HUES64 (cell line): ENCODE data around the gene EIF5B.
"Not testable (repeated sequence)": the region's sequence is repeated elsewhere in the genome, so short reads cannot be mapped to it uniquely, and the experiment has no call there.

ENCODE experiments used
- H3K27ac ChIP-seq: 2 replicates; pipeline ENCODE4 v1.7.0; 2013; ENCODE audit warnings: low read depth, low read length, inconsistent platforms
- H3K27me3 ChIP-seq: 2 replicates; pipeline ENCODE4 v1.6.1; 2013; ENCODE audit warnings: mild to moderate bottlenecking, low read length; ENCODE audit not compliant: insufficient read depth
- H3K36me3 ChIP-seq: 2 replicates; pipeline ENCODE4 v1.6.1; 2013; ENCODE audit warnings: mild to moderate bottlenecking, low read length; ENCODE audit not compliant: insufficient read depth
- H3K4me1 ChIP-seq: 2 replicates; pipeline ENCODE4 v1.6.1; 2013; ENCODE audit warnings: mild to moderate bottlenecking, low read length, moderate library complexity; ENCODE audit not compliant: insufficient read depth
- H3K4me3 ChIP-seq: 2 replicates; pipeline ENCODE4 v1.5.1; 2013; ENCODE audit warnings: mild to moderate bottlenecking, low read length, moderate library complexity
- H3K9ac ChIP-seq: 2 replicates; pipeline ENCODE4 v1.6.1; 2013; ENCODE audit warnings: mild to moderate bottlenecking, low read depth, low read length
- H3K9me3 ChIP-seq: 2 replicates; pipeline ENCODE4 v1.6.1; 2013; ENCODE audit warnings: low read depth, low read length; ENCODE audit not compliant: insufficient read depth
- WGBS: fragments of 150-250, 120-280 bp; methylation state at CpG from one replicate; pipeline ENCODE4 v1.1.7; 2013; ENCODE audit warnings: missing lambda C conversion rate; 5-methylcytosine and 5-hydroxymethylcytosine counted together

EIF5B gene

DNA sequence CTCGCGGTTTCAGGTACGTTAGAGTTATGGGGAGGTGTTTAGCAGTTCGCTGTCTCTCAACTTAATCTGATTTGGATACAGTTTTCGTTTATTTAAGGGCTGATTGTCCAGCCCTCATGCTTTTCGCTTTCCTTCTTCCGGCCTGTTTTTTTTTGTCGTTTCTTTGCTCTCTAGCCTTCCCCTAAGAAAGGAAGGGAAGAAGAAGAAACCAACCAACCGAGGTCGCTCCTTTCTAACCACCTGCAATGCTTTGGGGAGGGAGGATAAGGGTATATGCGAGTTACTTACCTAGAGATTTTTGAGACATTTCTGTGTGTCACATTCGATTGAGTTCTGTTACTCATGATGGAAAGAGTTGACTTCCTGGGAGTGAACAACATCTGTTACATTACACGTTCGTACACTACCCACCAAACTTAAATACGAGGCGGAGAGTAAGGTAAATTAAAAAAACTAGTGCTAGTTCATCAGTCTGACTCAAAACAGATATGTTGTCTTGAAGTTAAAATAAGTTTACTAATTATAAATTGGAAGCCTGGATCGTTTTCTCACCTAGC lies 918 bp downstream of the EIF5B start:
- Histone ChIP-seq H3K9ac (peak overlapping the region; percentile 83), H3K4me1 (peaks cover 4% of the 10 kb centered on the region; the same call in 1 of the 2 replicates), H3K36me3 (peaks cover 6% of the 10 kb centered on the region), H3K27ac (no peak overlapping the region), H3K9me3 (no peaks in the 10 kb centered on the region), H3K27me3 (no peaks in the 10 kb centered on the region), H3K4me3 (peak overlapping the region; percentile 74)
- 11% methylated on average over 13 of the region's 17 CpGs for WGBS

DNA sequence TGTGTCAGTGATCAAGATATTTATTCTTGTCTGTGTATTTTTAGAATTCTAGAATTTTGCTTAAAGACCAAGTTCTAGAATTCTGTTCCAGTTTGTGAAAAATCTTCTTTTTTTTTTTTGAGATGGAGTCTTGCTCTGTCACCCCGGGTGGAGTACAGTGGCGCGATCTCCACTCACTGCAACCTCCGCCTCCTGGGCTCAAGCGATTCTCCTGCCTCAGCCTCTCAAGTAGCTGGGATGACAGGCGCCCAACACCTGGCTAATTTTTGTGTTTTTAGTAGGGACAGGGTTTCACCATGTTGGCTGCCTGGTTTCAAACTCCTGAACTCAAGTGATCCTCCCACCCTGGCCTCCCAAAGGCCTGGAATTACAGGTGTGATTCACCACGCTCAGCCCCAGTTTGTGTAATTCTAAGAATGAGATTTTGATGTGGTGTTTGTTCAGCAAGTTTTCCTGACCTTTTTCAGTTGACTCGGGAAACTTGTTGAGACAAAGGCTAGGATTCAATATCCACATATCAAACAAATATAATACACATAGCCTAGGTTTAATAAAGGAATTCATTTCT lies 3.6 kb downstream of the EIF5B start:
- WGBS, result 96% methylated on average over 7 of the region's 8 CpGs
- no peak overlapping the region for H3K9ac ChIP-seq

DNA sequence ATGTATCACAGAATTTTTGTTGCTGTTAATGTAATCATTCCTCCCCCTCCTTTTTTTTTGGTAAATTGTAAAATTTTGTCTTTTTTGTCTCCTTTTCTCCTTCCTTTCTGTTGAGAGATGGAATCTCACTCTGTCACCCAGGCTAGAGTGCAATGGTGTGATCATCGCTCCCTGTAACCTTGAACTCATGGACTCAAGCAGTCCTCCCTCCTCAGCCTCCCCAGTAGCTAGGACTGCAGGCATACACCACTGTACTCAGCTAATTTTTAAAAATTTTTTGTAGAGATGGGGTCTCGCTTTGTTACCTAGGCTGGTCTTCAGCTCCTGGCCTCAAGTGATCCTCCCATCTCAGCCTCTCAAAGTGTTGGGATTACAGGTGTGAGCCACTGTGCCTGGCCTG lies 5.3 kb downstream of the EIF5B start:
- Histone ChIP-seq H3K9ac (no peak overlapping the region), H3K36me3 (no peaks in the 10 kb centered on the region), H3K4me3 (no peak overlapping the region), H3K27ac (no peak overlapping the region), H3K9me3 (no peaks in the 10 kb centered on the region), H3K4me1 (no peaks in the 10 kb centered on the region), H3K27me3 (no peaks in the 10 kb centered on the region)
- WGBS, result 95% methylated on average over 2 of the region's 2 CpGs

More for the DNA sequence above, 3.6 kb downstream of the EIF5B start:
- H3K9me3 ChIP-seq, result no peaks in the 10 kb centered on the region
- no peaks in the 10 kb centered on the region for H3K27me3 ChIP-seq
- no peaks in the 10 kb centered on the region for H3K4me1 ChIP-seq
- H3K27ac ChIP-seq, result no peak overlapping the region
- H3K4me3 ChIP-seq, result no peak overlapping the region
- no peaks in the 10 kb centered on the region for H3K36me3 ChIP-seq

DNA sequence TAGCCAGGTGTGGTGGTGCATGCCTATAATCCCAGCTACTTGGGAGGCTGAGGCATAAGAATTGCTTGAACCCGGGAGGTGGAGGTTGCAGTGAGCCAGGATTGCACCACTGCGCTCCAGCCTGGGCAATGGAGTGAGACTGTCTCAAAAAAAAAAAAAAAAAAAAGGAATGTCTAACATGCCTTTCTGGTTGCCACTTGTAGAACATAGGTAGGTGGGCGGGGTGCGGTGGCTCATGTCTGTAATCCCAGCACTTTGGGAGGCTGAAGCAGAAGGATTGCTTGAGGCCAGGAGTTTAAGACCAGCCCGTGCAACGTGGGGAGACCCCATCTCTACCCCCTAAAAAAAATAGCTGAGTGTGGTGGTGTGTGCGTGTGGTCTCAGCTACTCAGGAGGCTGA lies 8.3 kb downstream of the EIF5B start:
- not testable (repeated sequence) for H3K27ac ChIP-seq, H3K9me3 ChIP-seq, H3K27me3 ChIP-seq, H3K4me1 ChIP-seq, H3K4me3 ChIP-seq, H3K9ac ChIP-seq, H3K36me3 ChIP-seq
- WGBS, result 89% methylated on average over 7 of the region's 7 CpGs

DNA sequence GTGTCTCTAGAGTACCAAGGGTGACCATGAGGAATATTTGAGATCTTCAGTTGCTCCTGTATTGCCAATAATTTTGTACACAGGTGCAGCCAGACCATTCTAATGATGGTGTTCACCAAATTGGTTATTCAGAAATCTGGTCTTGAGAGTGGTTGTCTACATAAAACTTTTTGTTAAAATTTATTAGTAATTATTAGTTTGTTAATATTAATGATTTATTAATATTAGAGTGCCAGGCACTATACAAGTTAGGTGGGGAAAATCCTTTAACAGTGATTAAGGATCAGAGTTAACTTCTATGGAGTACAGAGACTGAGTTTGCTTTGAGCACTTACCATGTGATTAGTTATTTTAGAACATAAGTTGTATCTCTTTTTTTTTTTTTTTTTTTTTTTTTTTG lies 9.0 kb downstream of the EIF5B start:
- H3K36me3 ChIP-seq, result no peaks in the 10 kb centered on the region
- no peaks in the 10 kb centered on the region for H3K4me1 ChIP-seq

DNA sequence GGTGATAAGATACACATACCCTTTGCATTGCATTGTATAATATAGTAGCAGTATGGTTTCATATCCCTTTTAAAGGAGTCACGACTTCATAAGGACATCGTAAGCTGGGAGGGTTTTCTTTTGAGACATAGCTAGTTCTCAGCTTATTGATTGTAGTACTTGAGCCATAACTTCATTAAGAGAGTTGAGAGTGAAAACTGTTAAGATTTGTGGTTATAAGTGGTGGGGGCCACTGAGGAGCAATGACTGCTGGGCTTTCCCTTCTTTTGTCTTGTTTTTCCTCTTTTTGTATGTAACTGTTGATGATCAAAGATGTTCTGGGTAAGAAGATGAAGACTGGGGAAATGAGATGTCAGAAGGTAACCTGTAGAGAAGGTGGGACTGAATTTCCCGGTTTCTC lies 11.0 kb downstream of the EIF5B start:
- no peak overlapping the region for H3K4me3 ChIP-seq
- H3K9ac ChIP-seq, result no peak overlapping the region
- WGBS, result 96% methylated on average over 3 of the region's 3 CpGs
- no peaks in the 10 kb centered on the region for H3K9me3 ChIP-seq
- no peak overlapping the region for H3K27ac ChIP-seq
- H3K4me1 ChIP-seq, result no peaks in the 10 kb centered on the region
- no peaks in the 10 kb centered on the region for H3K27me3 ChIP-seq
- H3K36me3 ChIP-seq, result no peaks in the 10 kb centered on the region

More for the DNA sequence above, 9.0 kb downstream of the EIF5B start:
- Histone ChIP-seq H3K9me3 (no peaks in the 10 kb centered on the region), H3K9ac (no peak overlapping the region), H3K4me3 (no peak overlapping the region), H3K27ac (no peak overlapping the region), H3K27me3 (no peaks in the 10 kb centered on the region)

DNA sequence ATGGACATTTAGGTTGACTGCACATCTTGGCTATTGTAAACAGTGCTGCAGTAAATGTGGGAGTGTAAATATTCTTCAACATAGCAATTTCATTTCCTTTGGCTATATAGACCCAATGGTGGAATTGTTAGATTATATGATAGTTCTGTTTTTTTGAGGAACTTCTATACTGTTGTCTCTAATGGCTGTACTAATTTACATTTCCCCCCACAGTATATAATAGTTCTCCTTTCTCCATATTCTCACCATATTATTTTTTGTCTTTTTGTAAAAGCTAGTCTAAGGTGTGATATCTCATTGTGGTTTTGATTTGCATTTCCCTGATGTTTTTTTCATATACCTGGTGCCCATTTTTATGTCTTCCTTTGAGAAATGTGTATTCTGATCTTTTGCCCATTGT lies 13.0 kb downstream of the EIF5B start:
- Histone ChIP-seq H3K4me3 (no peak overlapping the region), H3K36me3 (no peaks in the 10 kb centered on the region), H3K27ac (no peak overlapping the region), H3K4me1 (no peaks in the 10 kb centered on the region), H3K27me3 (no peaks in the 10 kb centered on the region), H3K9ac (no peak overlapping the region), H3K9me3 (no peaks in the 10 kb centered on the region)

DNA sequence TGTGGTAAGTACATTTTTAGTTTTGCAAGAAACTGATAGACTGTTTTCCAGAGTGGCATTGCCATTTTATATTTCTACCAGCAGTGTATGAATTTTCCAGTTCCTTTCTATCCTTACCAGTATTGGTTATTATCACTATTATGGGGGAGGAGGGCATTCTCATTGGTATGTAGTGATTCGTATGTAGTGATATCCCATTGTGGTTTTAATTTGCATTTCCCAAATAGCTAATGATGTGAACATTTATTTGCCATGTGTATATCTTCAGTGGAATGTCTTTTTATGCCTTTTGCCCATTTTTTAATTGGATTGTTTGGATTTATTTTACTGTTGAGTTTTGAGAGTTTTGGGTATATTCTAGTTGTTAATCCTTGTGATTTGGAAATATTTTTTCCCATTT lies 16.9 kb downstream of the EIF5B start:
- Histone ChIP-seq H3K4me1 (no peaks in the 10 kb centered on the region), H3K36me3 (no peaks in the 10 kb centered on the region), H3K9ac (no peak overlapping the region), H3K9me3 (no peaks in the 10 kb centered on the region), H3K4me3 (no peak overlapping the region), H3K27me3 (no peaks in the 10 kb centered on the region), H3K27ac (no peak overlapping the region)
- WGBS, result 93% methylated on average over 1 of the region's 1 CpG

DNA sequence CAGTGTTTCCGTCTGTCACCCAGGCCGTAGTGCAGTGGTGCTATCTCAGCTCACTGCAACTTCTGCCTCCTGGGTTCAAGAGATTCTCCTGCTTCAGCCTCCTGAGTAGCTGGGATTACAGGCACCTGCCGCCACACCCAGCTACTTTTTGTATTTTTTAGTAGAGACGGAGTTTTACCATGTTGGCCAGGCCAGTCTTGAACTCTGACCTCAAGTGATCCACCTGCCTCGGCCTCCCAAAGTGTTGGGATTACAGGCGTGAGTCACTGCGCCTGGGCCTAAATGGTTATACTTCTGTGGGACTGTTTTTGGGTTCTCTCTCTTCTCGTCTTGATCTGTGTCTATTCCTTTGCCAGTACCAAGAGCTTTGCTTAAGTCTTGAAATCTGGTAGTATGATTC lies 17.6 kb downstream of the EIF5B start:
- not testable (repeated sequence) for H3K36me3 ChIP-seq, H3K27ac ChIP-seq, H3K4me3 ChIP-seq, H3K9ac ChIP-seq, H3K4me1 ChIP-seq, H3K27me3 ChIP-seq, H3K9me3 ChIP-seq
- WGBS, result 97% methylated on average over 8 of the region's 8 CpGs

DNA sequence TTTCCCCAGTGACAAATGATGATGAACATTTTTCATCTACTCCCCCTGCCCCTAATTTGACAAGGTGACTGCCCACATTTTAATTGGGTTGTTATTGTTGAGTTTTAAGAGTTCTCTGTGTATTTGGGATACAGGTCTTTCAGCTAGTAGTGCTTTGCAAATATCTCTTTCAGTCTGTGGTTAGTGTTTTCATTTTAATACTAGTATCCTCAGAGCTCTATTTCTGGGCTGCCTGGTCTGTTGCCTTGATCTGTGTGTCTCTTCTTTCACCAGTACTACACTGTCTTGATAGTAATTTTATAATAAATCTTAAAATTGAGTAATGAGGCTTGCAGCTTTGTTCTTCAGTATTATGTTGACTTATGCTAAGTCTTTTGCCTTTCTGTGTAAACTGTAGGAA lies 19.7 kb downstream of the EIF5B start:
- H3K4me3 ChIP-seq, result no peak overlapping the region
- H3K9me3 ChIP-seq, result no peaks in the 10 kb centered on the region
- H3K4me1 ChIP-seq, result no peaks in the 10 kb centered on the region
- no peak overlapping the region for H3K27ac ChIP-seq
- peaks cover 19% of the 10 kb centered on the region for H3K36me3 ChIP-seq
- H3K27me3 ChIP-seq, result no peaks in the 10 kb centered on the region
- no peak overlapping the region for H3K9ac ChIP-seq

DNA sequence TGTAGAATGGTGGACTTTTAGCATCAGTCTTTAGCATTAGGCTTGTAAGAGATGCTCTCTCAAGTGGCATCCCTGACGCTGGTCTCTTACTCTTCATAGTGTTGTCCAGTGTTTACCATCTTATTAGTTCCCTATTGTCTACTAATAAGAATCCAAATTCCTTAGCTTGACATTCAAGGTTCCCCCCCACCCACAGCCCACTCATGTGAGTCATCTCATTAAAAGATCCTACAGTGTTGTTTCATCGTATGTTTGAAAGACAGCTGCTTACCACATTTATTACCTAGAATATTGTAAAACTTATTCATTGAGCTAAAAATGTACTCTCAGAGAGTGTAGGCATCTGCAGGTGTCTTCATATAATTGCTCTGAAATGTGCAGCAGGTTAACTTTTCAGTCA lies 28.5 kb downstream of the EIF5B start:
- H3K27me3 ChIP-seq, result no peaks in the 10 kb centered on the region
- WGBS, result 94% methylated on average over 2 of the region's 2 CpGs
- no peaks in the 10 kb centered on the region for H3K9me3 ChIP-seq
- no peak overlapping the region for H3K9ac ChIP-seq
- H3K36me3 ChIP-seq, result peaks cover 93% of the 10 kb centered on the region
- no peaks in the 10 kb centered on the region for H3K4me1 ChIP-seq
- no peak overlapping the region for H3K27ac ChIP-seq
- H3K4me3 ChIP-seq, result no peak overlapping the region

DNA sequence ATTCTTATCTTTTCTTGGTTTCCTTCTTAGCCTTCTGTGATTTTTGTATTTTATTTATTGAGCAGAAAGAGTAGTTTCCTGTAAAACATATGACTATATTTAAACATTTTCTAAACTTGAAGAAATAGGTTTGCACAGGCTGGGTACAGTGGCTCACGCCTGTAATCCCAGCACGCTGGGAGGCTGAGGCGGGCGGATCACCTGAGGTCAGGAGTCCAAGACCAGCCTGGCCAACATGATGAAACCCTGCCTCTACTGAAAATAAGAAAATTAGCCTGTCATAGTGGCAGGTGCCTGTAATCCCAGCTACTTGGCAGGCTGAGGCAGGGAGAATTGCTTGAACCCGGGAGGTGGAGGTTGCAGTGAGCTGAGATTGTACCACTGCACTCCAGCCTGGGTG lies 31.7 kb downstream of the EIF5B start:
- not testable (repeated sequence) for H3K27me3 ChIP-seq, H3K27ac ChIP-seq, H3K4me3 ChIP-seq, H3K4me1 ChIP-seq, H3K9me3 ChIP-seq, H3K9ac ChIP-seq
- WGBS, result 95% methylated on average over 5 of the region's 5 CpGs
- H3K36me3 ChIP-seq, result peaks cover 96% of the 10 kb centered on the region
